Measurements from ENCODE around the gene ZRSR2.
"Not testable (repeated sequence)": the region's sequence is repeated elsewhere in the genome, so short reads cannot be mapped to it uniquely, and the experiment has no call there.

The ZRSR2 gene

GRCh38 chrX:15749642-15750610 lies 40.4 kb upstream of the ZRSR2 start:
- DNase-seq (ENCODE audit: low read depth) = no peak
- no peak overlapping the region for H3K4me3 ChIP-seq (ENCODE audit: low read depth, low read length)
- TF ChIP-seq, protein P1, sequence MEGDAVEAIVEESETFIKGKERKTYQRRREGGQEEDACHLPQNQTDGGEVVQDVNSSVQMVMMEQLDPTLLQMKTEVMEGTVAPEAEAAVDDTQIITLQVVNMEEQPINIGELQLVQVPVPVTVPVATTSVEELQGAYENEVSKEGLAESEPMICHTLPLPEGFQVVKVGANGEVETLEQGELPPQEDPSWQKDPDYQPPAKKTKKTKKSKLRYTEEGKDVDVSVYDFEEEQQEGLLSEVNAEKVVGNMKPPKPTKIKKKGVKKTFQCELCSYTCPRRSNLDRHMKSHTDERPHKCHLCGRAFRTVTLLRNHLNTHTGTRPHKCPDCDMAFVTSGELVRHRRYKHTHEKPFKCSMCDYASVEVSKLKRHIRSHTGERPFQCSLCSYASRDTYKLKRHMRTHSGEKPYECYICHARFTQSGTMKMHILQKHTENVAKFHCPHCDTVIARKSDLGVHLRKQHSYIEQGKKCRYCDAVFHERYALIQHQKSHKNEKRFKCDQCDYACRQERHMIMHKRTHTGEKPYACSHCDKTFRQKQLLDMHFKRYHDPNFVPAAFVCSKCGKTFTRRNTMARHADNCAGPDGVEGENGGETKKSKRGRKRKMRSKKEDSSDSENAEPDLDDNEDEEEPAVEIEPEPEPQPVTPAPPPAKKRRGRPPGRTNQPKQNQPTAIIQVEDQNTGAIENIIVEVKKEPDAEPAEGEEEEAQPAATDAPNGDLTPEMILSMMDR (IDR thresholded peaks at IDR 0.05; ENCODE audit: control insufficient read depth, extremely low read depth, insufficient read depth) = no peak

DNA sequence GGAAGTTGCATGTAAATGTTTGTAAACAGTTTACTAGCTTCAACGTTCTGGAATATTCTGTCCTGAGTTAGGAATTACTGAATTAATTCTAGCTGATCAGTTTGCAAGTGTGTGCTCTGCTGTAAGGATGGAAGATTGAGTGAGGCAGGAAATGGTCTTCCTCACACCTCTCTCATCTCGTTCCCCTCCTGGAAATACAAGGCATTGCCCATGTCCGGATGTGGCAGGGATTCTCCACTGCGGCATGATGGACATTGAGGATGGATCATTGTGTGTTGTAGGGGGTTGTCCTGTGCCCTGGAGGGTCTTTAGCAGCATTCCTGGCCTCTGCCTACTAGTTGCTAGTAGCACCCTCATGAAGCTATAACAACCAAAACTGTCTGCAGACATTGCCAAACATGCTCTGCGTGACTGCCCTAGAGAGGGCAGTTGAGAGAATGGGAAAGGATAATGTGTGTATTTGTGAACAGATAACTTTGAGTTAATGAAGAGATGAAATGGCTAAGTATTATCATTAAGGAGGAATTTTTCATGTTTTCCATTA lies 39.6 kb upstream of the ZRSR2 start:
- H3K4me3 ChIP-seq (ENCODE audit: low read depth, low read length) = no peak overlapping the region
- TF ChIP-seq, protein P1 (IDR thresholded peaks at IDR 0.05; ENCODE audit: control insufficient read depth, extremely low read depth, insufficient read depth) = no peak
- no peak for DNase-seq (ENCODE audit: low read depth)

GRCh38 chrX:15751155-15751819 lies 39.0 kb upstream of the ZRSR2 start:
- TF ChIP-seq, protein P1 (IDR thresholded peaks at IDR 0.05; ENCODE audit: control insufficient read depth, extremely low read depth, insufficient read depth) = no peak
- H3K4me3 ChIP-seq (ENCODE audit: low read depth, low read length) = no peak overlapping the region
- no peak for DNase-seq (ENCODE audit: low read depth)

GRCh38 chrX:15755091-15755490 lies 35.2 kb upstream of the ZRSR2 start:
- TF ChIP-seq, protein P1 (IDR thresholded peaks at IDR 0.05; ENCODE audit: control insufficient read depth, extremely low read depth, insufficient read depth) = no peak
- H3K4me3 ChIP-seq (ENCODE audit: low read depth, low read length) = no peak overlapping the region
- DNase-seq (ENCODE audit: low read depth) = no peak

DNA sequence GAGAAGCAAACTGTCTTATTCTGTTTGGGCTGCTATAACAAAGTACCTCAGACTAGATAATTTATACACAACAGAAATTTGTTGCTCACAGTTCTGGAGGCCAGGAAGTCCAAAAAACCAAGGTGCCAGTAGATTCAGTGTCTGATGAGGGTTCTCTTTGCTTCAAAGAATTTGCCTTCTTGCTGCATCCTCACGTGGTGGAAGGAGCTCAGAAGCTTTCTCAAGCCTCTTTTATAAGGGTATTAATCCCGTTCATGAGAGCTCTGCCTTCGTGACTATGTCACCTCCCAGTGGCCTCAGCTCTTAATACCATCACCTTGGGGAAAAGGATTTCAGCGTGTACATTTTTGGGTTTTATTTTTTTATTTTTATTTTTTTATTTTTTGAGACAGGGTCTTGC lies 32.1 kb upstream of the ZRSR2 start:
- TF ChIP-seq, protein P1 (IDR thresholded peaks at IDR 0.05; ENCODE audit: control insufficient read depth, extremely low read depth, insufficient read depth) = no peak
- DNase-seq (ENCODE audit: low read depth) = no peak
- no peak overlapping the region for H3K4me3 ChIP-seq (ENCODE audit: low read depth, low read length)

DNA sequence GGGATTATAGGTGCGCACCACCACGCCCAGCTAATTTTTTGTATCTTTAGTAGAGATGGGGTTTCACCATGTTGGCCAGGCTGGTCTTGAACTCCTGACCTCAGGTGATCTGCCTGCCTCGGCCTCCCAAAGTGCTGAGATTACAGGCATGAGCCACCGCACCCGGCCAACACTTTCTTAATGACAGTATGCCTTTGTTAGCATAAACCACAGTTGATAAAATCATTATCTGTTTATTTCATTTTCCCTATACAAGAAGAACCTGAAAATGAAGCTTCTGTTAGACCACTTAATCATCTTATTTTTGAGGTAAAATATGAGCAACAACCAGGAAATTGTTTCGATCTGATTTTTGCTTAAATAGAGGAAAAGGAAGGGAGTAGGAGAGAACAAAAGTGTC lies 30.4 kb upstream of the ZRSR2 start:
- H3K4me3 ChIP-seq (ENCODE audit: low read depth, low read length); DNase-seq (ENCODE audit: low read depth): not testable (repeated sequence)

GRCh38 chrX:15761564-15762191 lies 28.6 kb upstream of the ZRSR2 start:
- no peak overlapping the region for H3K4me3 ChIP-seq (ENCODE audit: low read depth, low read length)
- no peak for DNase-seq (ENCODE audit: low read depth)
- TF ChIP-seq, protein P1 (IDR thresholded peaks at IDR 0.05; ENCODE audit: control insufficient read depth, extremely low read depth, insufficient read depth) = peak; percentile 66

Measured in LNCaP clone FGC (cell line).